Hematopoietic multipotent progenitor cell treated with erythropoietin and hydrocortisone succinate and interleukin-3 and kit ligand, for 17 days (in vitro differentiated cells): ENCODE measurements around the gene EAF2.
"Not testable (repeated sequence)": the region's sequence is repeated elsewhere in the genome, so short reads cannot be mapped to it uniquely, and the experiment has no call there.

Experiments
- DNase-seq: peaks from one replicate; pipeline ENCODE4 v3.0.0-alpha.2; 2015; ENCODE audit warnings: low spot score

The EAF2 gene

GRCh38 chr3:121863247-121863646 lies 28.2 kb downstream of the EAF2 start:
- DNase-seq: not testable (repeated sequence)

DNA sequence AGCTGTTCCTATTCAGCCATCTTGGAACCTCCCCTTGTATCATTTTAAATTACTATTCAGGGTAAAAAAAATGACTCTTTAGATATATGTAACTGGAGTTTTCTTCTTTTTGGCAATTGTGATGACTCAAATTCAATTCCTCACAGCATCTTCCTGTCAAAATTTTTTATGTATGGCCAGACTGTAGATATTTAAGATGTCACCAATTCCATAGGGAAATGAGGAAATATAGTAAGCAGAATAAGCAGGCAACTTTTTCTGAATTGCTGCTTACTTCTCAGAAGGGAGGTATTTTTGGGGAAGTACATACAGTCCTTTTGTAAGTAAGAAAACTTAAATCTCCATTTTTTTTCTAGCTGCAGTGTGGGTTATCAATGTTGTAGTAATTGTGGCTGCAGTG lies 28.8 kb downstream of the EAF2 start:
- DNase-seq: no peak

GRCh38 chr3:121869736-121870135 lies 34.7 kb downstream of the EAF2 start:
- DNase-seq: no peak

DNA sequence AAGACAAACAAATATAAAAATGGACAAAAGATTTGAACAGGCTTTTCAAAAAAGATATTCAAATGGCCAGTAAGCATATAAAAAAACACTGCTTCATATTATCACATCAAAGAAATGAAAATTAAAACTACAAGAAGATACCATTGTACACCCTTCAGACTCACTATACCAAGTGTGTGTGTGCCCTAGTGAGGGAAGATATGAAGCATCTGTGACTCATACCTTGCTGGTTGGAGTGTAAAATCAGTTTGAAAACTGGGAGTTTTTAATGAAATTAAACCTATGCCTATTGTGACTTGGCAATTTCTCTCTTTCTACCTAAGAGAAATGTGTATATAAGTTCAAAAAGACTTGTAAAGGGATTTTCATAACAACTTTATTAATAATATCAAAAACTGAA lies 35.7 kb downstream of the EAF2 start:
- no peak for DNase-seq

GRCh38 chr3:121871430-121871829 lies 36.4 kb downstream of the EAF2 start:
- no peak for DNase-seq

DNA sequence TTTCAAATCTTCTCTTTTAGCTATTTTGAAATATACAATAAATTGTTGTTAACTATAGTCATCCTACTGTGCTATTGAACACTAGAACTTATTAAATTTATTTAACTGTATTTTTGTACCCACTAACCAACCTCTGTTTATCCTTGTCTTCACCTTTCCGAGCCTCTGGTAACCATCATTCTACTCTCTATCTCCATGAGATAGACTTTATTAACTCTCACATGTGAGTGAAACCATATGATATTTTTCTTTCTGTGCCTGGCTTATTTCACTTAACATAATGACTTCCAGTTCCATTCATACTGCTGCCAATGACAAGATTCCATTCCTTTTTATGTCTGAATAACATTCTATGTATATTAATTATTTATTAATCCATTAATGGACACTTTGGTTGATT lies 43.4 kb downstream of the EAF2 start:
- DNase-seq: no peak

- DNase-seq: no peak
These were observed 48.5 kb downstream of the EAF2 start for GRCh38 chr3:121883507-121883906.

GRCh38 chr3:121885386-121885785 lies 50.4 kb downstream of the EAF2 start:
- DNase-seq: no peak

GRCh38 chr3:121894301-121894990 lies 59.4 kb downstream of the EAF2 start, which contains the start of gene SLC15A2:
Gene SLC15A2 (plus strand): TSS chr3:121894401. CDS start chr3:121894477, 76 bp downstream.
- DNase-seq: no peak

DNA sequence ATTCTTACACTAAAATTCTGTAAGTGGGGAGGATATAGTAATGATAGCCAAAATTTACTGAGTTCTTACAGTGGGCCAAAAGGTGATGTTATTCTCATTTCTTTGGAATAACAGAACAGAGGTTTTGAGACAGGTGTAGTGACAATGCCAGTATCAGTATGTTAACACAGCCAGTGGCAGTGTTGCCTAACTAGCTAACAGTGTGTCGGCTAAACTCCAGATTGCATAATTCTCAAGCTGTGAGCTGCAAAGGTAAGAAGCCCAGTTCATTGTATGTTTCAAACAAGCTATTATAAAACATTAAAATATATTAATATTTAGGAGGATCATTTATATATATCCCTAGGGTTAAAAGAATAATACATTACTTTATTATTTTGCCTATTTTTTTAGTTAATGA lies 60.1 kb downstream of the EAF2 start:
- DNase-seq: no peak

GRCh38 chr3:121895736-121896135 lies 60.7 kb downstream of the EAF2 start:
- DNase-seq: no peak

GRCh38 chr3:121896823-121897222 lies 61.8 kb downstream of the EAF2 start:
- no peak for DNase-seq

DNA sequence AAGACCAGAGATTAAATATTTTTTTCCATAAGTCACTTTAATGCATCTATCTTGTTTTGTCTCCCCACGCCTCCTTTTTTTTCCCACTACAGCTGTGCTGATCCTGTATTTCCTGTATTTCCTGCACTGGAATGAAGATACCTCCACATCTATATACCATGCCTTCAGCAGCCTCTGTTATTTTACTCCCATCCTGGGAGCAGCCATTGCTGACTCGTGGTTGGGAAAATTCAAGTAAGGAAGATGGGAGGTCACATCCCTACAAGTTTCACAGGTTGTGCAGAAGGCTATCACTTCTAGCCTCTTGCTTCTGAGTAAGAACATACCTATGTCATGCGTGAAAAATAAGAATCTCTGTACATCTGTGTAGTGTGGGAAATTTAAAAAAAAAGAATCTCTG lies 62.3 kb downstream of the EAF2 start:
- DNase-seq: no peak

GRCh38 chr3:121913305-121913990 lies 78.4 kb downstream of the EAF2 start:
- no peak for DNase-seq

- no peak for DNase-seq
These were observed 79.3 kb downstream of the EAF2 start for GRCh38 chr3:121914081-121914998.

DNA sequence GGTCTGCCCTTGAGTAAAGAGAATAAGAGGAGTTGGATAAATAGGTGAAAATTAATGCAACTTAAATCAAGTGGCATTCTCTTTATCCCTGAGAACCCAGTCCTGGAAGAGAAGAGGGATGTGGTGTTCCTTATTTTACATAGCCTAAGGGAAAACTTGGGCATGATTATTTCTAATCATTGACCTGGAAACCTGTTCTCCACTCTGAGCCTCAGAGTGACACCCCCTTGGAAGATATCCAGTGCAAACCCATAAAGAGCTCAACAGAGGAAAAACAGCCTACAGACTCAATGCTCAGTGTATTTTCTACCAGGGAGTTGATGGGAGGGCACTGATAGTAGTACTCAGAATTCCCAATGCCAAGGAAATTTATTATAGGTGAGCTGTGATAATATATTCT lies 81.2 kb downstream of the EAF2 start:
- DNase-seq: no peak

DNA sequence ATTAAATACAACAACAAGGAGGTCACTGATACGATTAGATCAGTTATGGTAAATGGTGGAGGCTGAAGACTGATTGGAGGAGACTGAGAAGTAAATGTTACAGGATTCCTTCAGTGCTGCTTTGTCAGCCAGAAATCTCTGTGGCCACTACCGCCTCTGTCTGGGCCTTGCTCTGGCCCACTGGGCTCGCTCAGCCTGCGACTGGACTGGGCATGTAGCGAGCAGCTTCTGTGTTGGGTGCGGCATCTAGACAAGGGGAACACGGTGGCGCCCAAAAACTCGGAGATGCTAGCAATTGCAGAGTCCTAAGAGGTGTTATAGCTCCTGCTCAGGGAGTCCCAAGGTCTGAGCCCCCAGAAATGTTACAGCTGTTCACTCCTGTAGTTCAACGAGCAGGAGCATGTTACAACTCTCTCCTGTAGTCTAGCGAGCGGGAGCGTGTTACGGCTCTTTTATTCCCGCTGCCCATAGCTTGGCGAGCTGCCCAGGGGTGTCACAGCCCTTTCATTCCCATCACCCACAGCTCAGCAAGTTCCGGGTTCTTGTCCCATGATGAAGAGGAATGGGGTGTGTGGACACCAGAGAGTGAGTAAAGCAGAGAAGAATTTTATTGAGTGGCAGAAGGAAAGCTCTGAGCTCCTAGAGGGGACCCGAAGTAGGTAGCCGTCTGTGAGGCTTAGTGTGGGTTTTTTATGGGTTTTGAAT lies 83.9 kb downstream of the EAF2 start:
- no peak for DNase-seq

- DNase-seq: no peak
These were observed 89.7 kb downstream of the EAF2 start for GRCh38 chr3:121924734-121925133.

DNA sequence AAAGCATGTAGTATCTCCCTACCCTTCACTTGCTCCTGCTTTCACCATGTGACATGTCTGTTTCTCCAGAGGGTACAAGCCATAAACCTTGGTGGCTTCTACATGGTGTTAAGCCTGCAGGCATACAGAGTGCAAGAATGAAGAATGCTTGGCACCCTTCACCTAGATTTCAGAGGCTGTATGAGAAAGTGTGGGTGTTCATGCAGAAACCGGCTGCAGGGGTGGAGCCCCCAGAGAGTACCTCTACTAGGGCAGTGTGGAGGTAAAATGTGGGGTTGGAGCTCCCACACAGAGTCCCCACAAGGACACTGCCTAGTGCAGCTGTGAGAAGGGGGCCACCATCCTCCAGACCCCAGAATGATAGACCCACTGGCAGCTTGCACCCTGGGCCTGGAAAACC lies 91.4 kb downstream of the EAF2 start:
- DNase-seq: no peak
